MG63 (cell line): ENCODE results near the gene CEPT1. TPM values are rescaled to one million over a fixed set of nuclear protein-coding genes. Genes with fewer than 3 reads are reported as not detected.
A peak's percentile ranks its signal among the peaks of the same experiment; 100 is the strongest.
"Not testable (repeated sequence)": the region's sequence is repeated elsewhere in the genome, so short reads cannot be mapped to it uniquely, and the experiment has no call there.

Experiments used
- DNase-seq: peaks from one replicate; pipeline ENCODE4 v3.0.0-alpha.2; 2020
- H3K27me3 ChIP-seq: fragments of 250-450 bp; sonication (Bioruptor Pico); 2 replicates; pipeline ENCODE4 v1.5.1; 2020; ENCODE audit warnings: mild to moderate bottlenecking, moderate library complexity
- H3K36me3 ChIP-seq: fragments of 250-450 bp; sonication (Bioruptor Pico); 2 replicates; pipeline ENCODE4 v1.5.1; 2020; ENCODE audit warnings: mild to moderate bottlenecking, moderate library complexity
- H3K4me3 ChIP-seq: fragments of 250-450 bp; sonication (Bioruptor Pico); 2 replicates; pipeline ENCODE4 v1.5.1; 2020; ENCODE audit warnings: mild to moderate bottlenecking, moderate library complexity
- H3K9me3 ChIP-seq: fragments of 250-450 bp; sonication (Bioruptor Pico); 2 replicates; pipeline ENCODE4 v1.5.1; 2020; ENCODE audit warnings: mild to moderate bottlenecking, moderate library complexity
- total RNA-seq: library from RNA; depleted of rRNA; stranded (reverse); fragments of >200 nt; shearing (Covaris generic); gene quantifications from 2 replicates; pipeline ENCODE4 v1.2.3, GENCODE V29; 2014; ENCODE audit warnings: low replicate concordance

CEPT1 gene
- total RNA-seq, 1 experiment from 2014 or later: 37.0 TPM

DNA sequence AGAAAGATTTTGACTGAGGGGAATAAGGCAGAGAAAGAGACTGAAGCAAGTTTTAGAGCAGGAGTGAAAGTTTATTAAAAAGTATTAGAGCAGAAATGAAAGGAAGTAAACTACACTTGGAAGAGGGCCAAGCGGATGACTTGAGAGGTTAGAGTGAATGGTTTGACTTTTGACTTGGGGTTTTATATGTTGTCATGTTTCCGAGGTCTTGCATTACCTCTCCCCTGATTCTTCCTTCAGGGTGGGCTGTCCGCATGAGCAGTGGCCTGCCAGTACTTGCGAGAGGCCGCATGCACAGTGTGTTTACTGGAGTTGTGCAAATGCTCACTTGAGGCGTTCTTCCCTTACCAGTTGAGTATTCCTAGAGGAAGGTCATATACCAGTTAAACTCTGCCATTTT, 73.4 kb downstream of the CEPT1 start:
- H3K4me3 ChIP-seq: no peak overlapping the region
- H3K9me3 ChIP-seq: no peaks in the 10 kb centered on the region
- DNase-seq: no peak
- peaks cover 17% of the 10 kb centered on the region; the same call in 1 of the 2 replicates for H3K27me3 ChIP-seq
- H3K36me3 ChIP-seq: no peaks in the 10 kb centered on the region

DNA sequence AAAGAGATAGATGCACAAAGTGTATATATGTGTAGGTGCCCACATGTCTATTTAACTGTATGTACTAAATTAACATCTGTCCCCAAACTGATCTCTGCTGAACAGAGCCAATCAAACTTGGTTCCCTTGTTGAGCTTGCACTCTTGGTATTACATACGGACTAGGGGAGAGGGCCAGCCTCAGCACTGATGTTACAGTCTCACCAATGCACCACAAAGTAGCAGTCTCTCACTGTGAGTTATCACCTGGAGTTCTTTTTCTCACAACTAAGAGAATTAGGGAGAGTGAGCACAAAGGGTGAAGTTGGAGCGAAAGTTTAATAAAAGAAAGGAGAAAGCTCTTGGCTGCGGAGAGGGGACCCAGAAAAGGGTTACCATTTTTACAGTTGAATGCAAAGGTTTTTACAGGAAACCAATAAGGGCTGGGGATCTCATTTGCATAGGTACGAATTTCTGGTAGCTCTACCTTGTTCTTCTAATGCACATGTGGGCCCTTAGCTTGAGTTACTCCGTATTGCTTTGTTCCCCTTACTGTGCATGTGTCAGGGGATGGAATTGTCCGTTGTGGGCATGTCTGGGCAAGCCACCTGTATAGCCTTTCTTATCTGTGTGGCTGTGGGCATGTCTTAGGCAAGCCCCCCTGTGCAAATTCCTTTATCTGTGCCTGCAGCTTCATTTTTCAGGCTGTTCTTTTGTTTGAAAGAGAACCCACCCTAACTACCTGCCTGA, 74.2 kb downstream of the CEPT1 start:
- Histone ChIP-seq H3K4me3 (no peak overlapping the region), H3K27me3 (peaks cover 11% of the 10 kb centered on the region; the same call in 1 of the 2 replicates), H3K36me3 (no peaks in the 10 kb centered on the region), H3K9me3 (no peaks in the 10 kb centered on the region)
- no peak for DNase-seq

DNA sequence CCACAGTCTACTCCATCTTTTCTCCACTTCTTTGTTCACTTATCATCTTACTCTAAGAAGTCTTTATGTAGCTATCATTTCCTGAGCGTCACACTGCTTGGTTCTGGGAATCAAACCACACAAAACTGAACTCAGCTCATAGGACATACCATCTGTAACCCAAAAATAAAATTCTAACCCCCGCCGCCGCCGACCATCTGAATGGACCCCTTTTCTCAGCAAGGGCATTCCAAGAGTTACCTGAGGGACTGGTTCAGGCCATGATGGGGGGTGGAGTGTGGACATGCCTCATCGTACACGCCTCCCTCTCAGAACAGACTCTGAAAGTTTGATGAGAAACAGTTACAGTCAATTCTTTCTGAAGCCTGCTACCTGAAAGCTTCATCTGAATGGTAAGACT, 74.9 kb downstream of the CEPT1 start:
- H3K27me3 ChIP-seq: peaks cover 8% of the 10 kb centered on the region; the same call in 1 of the 2 replicates
- no peak overlapping the region for H3K4me3 ChIP-seq
- DNase-seq: no peak

GRCh38 chr1:111215285-111215684, 75.3 kb downstream of the CEPT1 start:
- H3K9me3 ChIP-seq, H3K36me3 ChIP-seq, H3K4me3 ChIP-seq, DNase-seq, H3K27me3 ChIP-seq: not testable (repeated sequence)

More for the DNA sequence above, 74.9 kb downstream of the CEPT1 start:
- no peaks in the 10 kb centered on the region for H3K9me3 ChIP-seq
- no peaks in the 10 kb centered on the region for H3K36me3 ChIP-seq

- Histone ChIP-seq H3K27me3 (no peaks in the 10 kb centered on the region), H3K9me3 (no peaks in the 10 kb centered on the region), H3K4me3 (no peak overlapping the region), H3K36me3 (no peaks in the 10 kb centered on the region)
- DNase-seq: no peak
Observed at GRCh38 chr1:111216751-111217150, 76.7 kb downstream of the CEPT1 start.

- DNase-seq: no peak
- Histone ChIP-seq H3K4me3 (no peak overlapping the region), H3K9me3 (no peaks in the 10 kb centered on the region), H3K27me3 (no peaks in the 10 kb centered on the region), H3K36me3 (no peaks in the 10 kb centered on the region)
Observed at GRCh38 chr1:111217183-111217910, 77.3 kb downstream of the CEPT1 start.

DNA sequence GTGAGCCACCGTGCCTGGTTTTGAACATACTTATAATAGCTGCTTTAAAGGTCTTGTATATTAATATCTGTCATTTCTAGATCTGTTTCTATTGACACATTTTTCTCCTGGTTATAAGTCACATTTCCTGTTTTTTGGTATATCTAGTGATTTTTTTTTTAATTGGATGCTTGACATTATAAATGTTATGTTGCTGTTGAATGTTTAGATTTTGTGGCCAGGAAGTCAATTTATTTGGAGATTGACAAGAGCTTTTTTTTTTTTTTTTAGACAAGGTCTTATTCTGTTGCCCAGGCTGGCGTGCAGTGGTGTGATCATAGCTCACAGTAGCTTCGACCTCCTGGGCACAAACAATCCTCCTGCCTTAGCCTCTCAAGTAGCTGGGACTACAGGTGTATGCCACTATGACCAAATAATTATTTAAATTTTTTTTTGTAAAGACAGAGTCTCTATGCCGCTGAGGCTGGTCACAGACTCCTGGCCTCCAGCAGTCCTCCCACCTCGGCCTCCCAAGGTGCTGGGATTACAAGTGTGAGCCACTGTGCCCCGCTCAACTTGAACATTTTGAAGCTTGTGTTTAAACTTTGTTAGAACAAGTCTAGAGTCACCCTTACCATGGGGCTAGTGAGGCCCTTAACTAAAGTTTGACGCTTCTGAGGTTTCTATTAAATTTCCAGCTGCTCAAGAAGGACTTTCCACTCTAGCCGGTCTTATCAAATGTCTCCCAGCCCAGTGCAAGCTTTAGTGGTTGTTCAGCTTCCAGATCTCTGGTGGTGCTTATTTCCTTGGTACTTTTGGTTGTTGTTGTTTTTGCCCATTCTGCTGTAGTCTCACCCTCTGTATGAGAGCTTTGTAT, 78.9 kb downstream of the CEPT1 start:
- H3K4me3 ChIP-seq: no peak overlapping the region
- no peaks in the 10 kb centered on the region for H3K36me3 ChIP-seq
- no peak for DNase-seq
- H3K9me3 ChIP-seq: no peaks in the 10 kb centered on the region
- no peaks in the 10 kb centered on the region for H3K27me3 ChIP-seq

GRCh38 chr1:111219557-111220286, 79.7 kb downstream of the CEPT1 start:
- Histone ChIP-seq H3K27me3 (no peaks in the 10 kb centered on the region), H3K36me3 (no peaks in the 10 kb centered on the region), H3K4me3 (no peak overlapping the region), H3K9me3 (no peaks in the 10 kb centered on the region)
- DNase-seq: no peak

DNA sequence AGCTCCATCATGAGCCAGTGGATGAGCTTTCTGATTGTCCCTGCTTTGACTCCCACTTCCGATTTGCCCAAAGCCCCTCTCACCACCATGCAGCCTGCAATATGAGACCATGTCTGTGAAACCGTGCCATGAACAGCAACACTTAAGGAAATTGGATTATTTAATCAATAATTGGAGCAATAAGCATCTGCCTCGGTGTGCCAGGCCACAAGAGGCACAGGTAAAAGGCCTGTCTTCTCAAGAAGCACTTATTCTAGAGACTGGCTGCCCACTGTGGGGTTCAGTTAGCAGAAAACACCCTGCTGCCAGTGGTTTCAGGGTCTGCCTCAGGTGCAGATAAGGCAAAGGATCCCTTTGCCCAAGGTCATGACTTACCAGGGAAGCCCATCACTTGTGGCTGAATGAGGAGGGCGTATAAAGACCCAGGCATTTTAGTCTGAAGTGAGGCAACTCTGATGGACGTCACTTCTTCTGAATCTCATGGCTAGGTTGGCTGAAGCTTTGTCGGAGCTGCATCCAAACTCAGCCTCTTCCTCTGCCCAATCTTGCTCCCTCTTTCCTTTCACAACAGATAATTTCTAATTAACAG, 80.4 kb downstream of the CEPT1 start:
- DNase-seq: no peak
- no peaks in the 10 kb centered on the region for H3K9me3 ChIP-seq
- no peaks in the 10 kb centered on the region for H3K27me3 ChIP-seq
- H3K36me3 ChIP-seq: no peaks in the 10 kb centered on the region
- no peak overlapping the region for H3K4me3 ChIP-seq

DNA sequence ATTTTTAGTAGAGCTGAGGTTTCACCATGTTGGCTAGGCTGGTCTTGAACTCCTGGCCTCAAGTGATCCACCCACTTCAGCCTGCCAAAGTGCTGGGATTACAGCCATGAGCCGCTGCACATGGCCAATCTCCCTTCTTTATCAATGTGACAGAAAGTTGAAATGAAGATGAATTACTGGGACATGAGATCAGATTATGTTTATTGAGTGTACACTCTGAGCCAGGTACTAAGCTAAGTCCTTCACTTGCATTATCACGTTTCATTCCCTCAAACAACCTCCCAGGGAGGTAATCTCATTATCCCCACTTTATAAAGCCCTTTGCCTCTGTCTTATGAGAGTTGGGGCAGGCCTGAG, 81.2 kb downstream of the CEPT1 start:
- DNase-seq: no peak
- H3K9me3 ChIP-seq: no peaks in the 10 kb centered on the region
- no peak overlapping the region for H3K4me3 ChIP-seq

DNA sequence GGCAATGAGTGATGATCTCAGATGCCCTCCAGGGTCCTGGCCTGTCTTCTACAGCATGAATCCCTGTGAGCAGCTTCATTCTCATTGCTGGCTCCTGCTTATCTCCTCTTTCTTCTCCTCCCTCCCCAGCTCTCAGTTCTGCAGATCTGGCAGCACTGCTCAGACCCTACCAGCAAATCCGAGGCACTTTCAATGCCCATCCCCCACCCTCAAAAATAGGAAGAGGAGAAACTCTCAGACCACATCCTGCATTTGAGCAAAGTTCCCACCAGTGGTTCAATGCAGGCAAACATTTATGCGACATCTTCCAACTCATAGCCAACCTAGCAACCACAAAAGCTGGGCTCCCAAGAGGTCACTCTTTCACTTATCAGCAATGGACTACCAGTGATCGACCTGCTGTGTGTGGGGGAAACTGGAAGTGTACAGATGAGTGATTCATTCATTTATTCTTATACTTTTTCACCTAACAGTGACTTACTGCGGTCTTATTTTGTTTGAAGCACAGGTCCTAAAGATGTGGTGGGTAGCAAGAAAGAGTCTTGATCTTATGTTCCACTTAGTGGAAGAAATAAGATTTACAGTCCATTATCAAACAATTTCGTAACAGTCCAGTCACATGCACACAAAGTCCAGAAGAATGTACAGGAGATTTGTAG, 81.7 kb downstream of the CEPT1 start:
- Histone ChIP-seq H3K9me3 (no peaks in the 10 kb centered on the region), H3K27me3 (no peaks in the 10 kb centered on the region), H3K36me3 (no peaks in the 10 kb centered on the region), H3K4me3 (no peak overlapping the region)
- DNase-seq: no peak

More for the DNA sequence above, 81.2 kb downstream of the CEPT1 start:
- Histone ChIP-seq H3K27me3 (no peaks in the 10 kb centered on the region), H3K36me3 (no peaks in the 10 kb centered on the region)

DNA sequence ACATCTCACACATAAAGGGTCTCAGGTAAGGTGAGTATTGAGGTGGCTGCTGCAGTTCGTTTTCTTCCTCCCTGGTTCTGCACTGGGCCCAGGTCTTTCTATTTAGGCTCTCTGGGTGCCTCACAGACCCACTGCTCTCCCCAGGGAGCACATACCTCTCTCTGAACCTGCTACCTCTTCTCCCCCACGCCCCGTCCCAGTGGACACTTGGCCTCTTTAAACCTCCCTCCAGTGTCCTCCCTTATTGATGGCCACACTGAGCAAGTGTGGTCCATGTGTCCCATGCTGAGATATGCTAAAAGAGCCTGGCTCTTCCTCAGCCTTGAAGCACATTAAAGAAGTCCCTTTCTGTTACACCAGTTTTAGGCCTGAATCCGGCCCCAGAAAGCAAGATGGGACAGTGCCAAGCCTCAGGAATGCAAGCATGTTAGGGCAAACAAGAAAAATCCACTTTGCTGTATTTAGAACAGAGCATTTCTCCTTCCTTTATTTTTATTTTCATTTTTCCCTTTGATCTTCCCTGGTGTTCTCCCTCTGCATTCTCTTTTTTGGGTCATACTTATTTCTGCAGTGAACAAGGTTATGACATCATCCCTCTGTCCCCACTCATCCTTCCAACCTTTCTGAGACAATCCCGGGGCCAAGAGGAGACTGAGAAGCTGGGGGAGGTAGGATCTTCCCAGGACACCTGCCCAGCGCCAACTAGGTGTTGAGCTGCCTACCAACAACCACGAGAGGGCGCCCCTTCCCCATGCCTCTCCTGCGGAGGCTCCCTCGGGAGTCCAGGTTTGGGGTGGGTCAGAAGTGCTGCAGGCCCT, 82.5 kb downstream of the CEPT1 start:
- no peaks in the 10 kb centered on the region for H3K9me3 ChIP-seq
- DNase-seq: peak; percentile 78
- H3K36me3 ChIP-seq: no peaks in the 10 kb centered on the region
- H3K4me3 ChIP-seq: no peak overlapping the region
- no peaks in the 10 kb centered on the region for H3K27me3 ChIP-seq

GRCh38 chr1:111223126-111223685, 83.2 kb downstream of the CEPT1 start:
- no peaks in the 10 kb centered on the region for H3K36me3 ChIP-seq

DNA sequence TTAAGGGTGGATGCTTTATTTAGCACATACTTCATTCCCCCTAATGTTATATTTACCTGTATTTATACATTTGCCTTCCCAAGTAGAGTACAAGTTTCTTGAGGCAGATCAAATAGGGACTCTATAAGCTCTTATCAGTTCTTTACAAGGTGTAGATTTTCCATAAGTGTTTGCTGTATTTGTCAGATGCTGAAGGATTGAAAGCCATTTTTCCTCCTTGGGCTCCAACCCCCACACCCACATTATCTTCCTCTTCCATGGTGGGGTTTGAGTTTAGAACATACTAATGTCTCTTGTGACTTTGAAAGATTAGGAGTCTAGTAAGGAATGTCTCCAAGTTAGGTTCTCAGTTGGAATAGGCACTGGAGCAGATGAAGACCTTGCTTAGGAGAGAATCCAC, 85.1 kb downstream of the CEPT1 start:
- no peaks in the 10 kb centered on the region for H3K27me3 ChIP-seq
- H3K36me3 ChIP-seq: no peaks in the 10 kb centered on the region
- no peak overlapping the region for H3K4me3 ChIP-seq
- DNase-seq: no peak
- H3K9me3 ChIP-seq: no peaks in the 10 kb centered on the region

More at GRCh38 chr1:111223126-111223685, 83.2 kb downstream of the CEPT1 start:
- no peak for DNase-seq
- Histone ChIP-seq H3K4me3 (no peak overlapping the region), H3K27me3 (no peaks in the 10 kb centered on the region), H3K9me3 (no peaks in the 10 kb centered on the region)
